Smooth muscle cell (in vitro differentiated cells): ENCODE measurements around the gene DMXL1. TPM values are rescaled to one million over a fixed set of nuclear protein-coding genes. Genes with fewer than 3 reads are reported as not detected.

Source experiments
- DNase-seq: peaks from one replicate; lab custom pipeline; 2025; ENCODE audit not compliant: unreplicated experiment; lab: John Stamatoyannopoulos, UW
- H2AFZ ChIP-seq: fragments of 200-600 bp; sonication (generic); 2 replicates; pipeline ENCODE4 v1.6.0; 2016; ENCODE audit warnings: antibody characterized with exemption, low read depth, mild to moderate bottlenecking
- H3F3A ChIP-seq: fragments of 200-600 bp; sonication (generic); 2 replicates; pipeline ENCODE4 v1.6.0; 2017; ENCODE audit warnings: antibody characterized with exemption, low read depth
- H3K27ac ChIP-seq: fragments of 200-600 bp; sonication (generic); 2 replicates; pipeline ENCODE4 v1.5.1; 2016; ENCODE audit warnings: low read depth, mild to moderate bottlenecking
- H3K27me3 ChIP-seq: fragments of 200-600 bp; sonication (generic); 2 replicates; pipeline ENCODE4 v1.6.1; 2016; ENCODE audit warnings: low read depth, mild to moderate bottlenecking
- H3K36me3 ChIP-seq: fragments of 200-600 bp; sonication (generic); 2 replicates; pipeline ENCODE4 v1.5.1; 2016; ENCODE audit warnings: low read depth
- H3K4me1 ChIP-seq: fragments of 200-600 bp; sonication (generic); 2 replicates; pipeline ENCODE4 v1.5.1; 2016; ENCODE audit warnings: low read depth
- H3K4me2 ChIP-seq: fragments of 200-600 bp; sonication (generic); 2 replicates; pipeline ENCODE4 v1.6.0; 2016; ENCODE audit warnings: mild to moderate bottlenecking
- H3K4me3 ChIP-seq: fragments of 200-600 bp; sonication (generic); 2 replicates; pipeline ENCODE4 v1.5.1; 2016; ENCODE audit warnings: mild to moderate bottlenecking
- H3K79me2 ChIP-seq: fragments of 200-600 bp; sonication (generic); 2 replicates; pipeline ENCODE4 v1.6.0; 2016; ENCODE audit warnings: low read depth, mild to moderate bottlenecking
- H3K9ac ChIP-seq: fragments of 200-600 bp; sonication (generic); 2 replicates; pipeline ENCODE4 v1.6.0; 2016; ENCODE audit warnings: low read depth
- H3K9me3 ChIP-seq: fragments of 200-600 bp; sonication (generic); replicated peaks from 2 replicates; pipeline ENCODE4 v1.5.1; 2016; ENCODE audit warnings: low read depth
- H4K20me1 ChIP-seq: fragments of 200-600 bp; sonication (generic); 2 replicates; pipeline ENCODE4 v1.6.0; 2016; ENCODE audit warnings: low read depth
- CTCF ChIP-seq: fragments of 200-600 bp; sonication (generic); IDR thresholded peaks from 2 replicates; pipeline ENCODE4 v1.5.1; 2017; ENCODE audit warnings: borderline replicate concordance, mild to moderate bottlenecking, antibody characterized with exemption; ENCODE audit not compliant: insufficient read depth, poor library complexity, severe bottlenecking
- WGBS: methylation state at CpG from one replicate; pipeline ENCODE4 v1.1.7; 2016; ENCODE audit warnings: low lambda C conversion rate; 5-methylcytosine and 5-hydroxymethylcytosine counted together
- polyA plus RNA-seq: library from polyadenylated mRNA; unstranded; fragments of >200 nt; fragmentation: Nextera tagmentation; extraction: Ambion mirVana; gene quantifications from 2 replicates; pipeline ENCODE4 v1.2.1, GENCODE V29; 2016
- total RNA-seq: library from RNA; depleted of rRNA; stranded (reverse); fragments of >200 nt; gene quantifications from 2 replicates; pipeline ENCODE4 v1.2.3, GENCODE V29; 2014

DMXL1 gene
- total and polyA plus RNA-seq, 2 experiments from 2014 or later = 9.6 to 76.0 TPM

- Histone ChIP-seq H3K36me3 (no peaks in the 10 kb centered on the region), H3K9me3 (no peaks in the 10 kb centered on the region), H3K4me2 (no peak overlapping the region), H3K9ac (no peak overlapping the region), H3K4me3 (no peak overlapping the region), H3K4me1 (no peaks in the 10 kb centered on the region), H3K27me3 (no peaks in the 10 kb centered on the region), H2AFZ (no peak overlapping the region), H3K27ac (no peak overlapping the region), H3F3A (no peaks in the 10 kb centered on the region), H3K79me2 (no peaks in the 10 kb centered on the region), H4K20me1 (no peaks in the 10 kb centered on the region)
- no peak for DNase-seq
- 89% methylated on average over 4 of the region's 4 CpGs for WGBS
- TF ChIP-seq CTCF = no peak
Observed at GRCh38 chr5:119166026-119166425, 95.1 kb downstream of the DMXL1 start.

- Histone ChIP-seq H3K4me1 (no peaks in the 10 kb centered on the region), H3K27me3 (no peaks in the 10 kb centered on the region), H3K36me3 (peaks cover 3% of the 10 kb centered on the region), H3K9ac (no peak overlapping the region), H3K79me2 (no peaks in the 10 kb centered on the region), H3K9me3 (no peaks in the 10 kb centered on the region), H3K4me3 (no peak overlapping the region), H3F3A (no peaks in the 10 kb centered on the region), H2AFZ (no peak overlapping the region), H3K4me2 (no peak overlapping the region), H4K20me1 (no peaks in the 10 kb centered on the region), H3K27ac (peak overlapping the region; percentile 39)
- no peak for TF ChIP-seq CTCF
- no peak for DNase-seq
- WGBS = 47% methylated on average over 1 of the region's 1 CpG
Observed at GRCh38 chr5:119168401-119168800, 97.5 kb downstream of the DMXL1 start.

- H3K36me3 ChIP-seq = peaks cover 3% of the 10 kb centered on the region
- no peak overlapping the region for H3K4me3 ChIP-seq
- no peak overlapping the region for H2AFZ ChIP-seq
- no peaks in the 10 kb centered on the region for H3K9me3 ChIP-seq
- no peak for TF ChIP-seq CTCF
- H3K9ac ChIP-seq = no peak overlapping the region
- no peaks in the 10 kb centered on the region for H3F3A ChIP-seq
- no peaks in the 10 kb centered on the region for H4K20me1 ChIP-seq
- no peak for DNase-seq
- no peak overlapping the region for H3K4me2 ChIP-seq
- H3K4me1 ChIP-seq = no peaks in the 10 kb centered on the region
- H3K27ac ChIP-seq = no peak overlapping the region
- no peaks in the 10 kb centered on the region for H3K79me2 ChIP-seq
- no peaks in the 10 kb centered on the region for H3K27me3 ChIP-seq
Observed at GRCh38 chr5:119171686-119172085, 100.8 kb downstream of the DMXL1 start.

GRCh38 chr5:119174578-119175163 is 103.8 kb downstream of the DMXL1 start:
- H3K4me1 ChIP-seq = no peaks in the 10 kb centered on the region
- no peak overlapping the region for H2AFZ ChIP-seq
- H3K27me3 ChIP-seq = no peaks in the 10 kb centered on the region
- no peak overlapping the region for H3K4me2 ChIP-seq
- no peak for DNase-seq
- 93% methylated on average over 2 of the region's 2 CpGs for WGBS
- H3K9me3 ChIP-seq = no peaks in the 10 kb centered on the region
- no peak overlapping the region for H3K4me3 ChIP-seq
- H3F3A ChIP-seq = no peaks in the 10 kb centered on the region
- no peak for TF ChIP-seq CTCF
- no peaks in the 10 kb centered on the region for H3K79me2 ChIP-seq
- no peak overlapping the region for H3K9ac ChIP-seq
- no peak overlapping the region for H3K27ac ChIP-seq
- peaks cover 3% of the 10 kb centered on the region for H3K36me3 ChIP-seq
- H4K20me1 ChIP-seq = no peaks in the 10 kb centered on the region
